GM21723 (cell line): ENCODE data around the gene GAS6.

Experiments used
- ATAC-seq: cut with Tn5 transposase; IDR thresholded peaks from one replicate; pipeline ENCODE4 v1.9.1; 2021; ENCODE audit warnings: mild to moderate bottlenecking, moderate library complexity; ENCODE audit not compliant: unreplicated experiment

GAS6 gene

DNA sequence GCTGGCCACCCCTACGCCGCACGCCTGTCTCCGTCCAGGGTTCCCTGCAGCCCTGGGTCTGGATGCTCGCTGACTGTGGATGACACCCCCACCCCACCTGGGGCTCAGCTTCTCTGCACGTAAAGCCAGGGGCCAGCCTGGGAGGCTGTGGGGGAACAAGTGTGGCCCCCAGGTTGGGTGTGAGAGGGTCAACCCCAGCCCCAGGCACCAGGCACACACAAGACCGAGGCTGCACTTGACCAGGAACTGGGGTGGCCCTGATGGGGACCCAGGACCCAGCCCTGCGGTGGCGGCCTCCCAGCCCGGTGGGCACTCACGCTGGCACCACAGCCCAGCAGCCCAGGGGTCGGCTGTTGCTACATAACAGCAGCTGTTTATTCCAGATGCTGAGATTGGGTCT lies 41.6 kb downstream of the GAS6 start:
- ATAC-seq: no peak

DNA sequence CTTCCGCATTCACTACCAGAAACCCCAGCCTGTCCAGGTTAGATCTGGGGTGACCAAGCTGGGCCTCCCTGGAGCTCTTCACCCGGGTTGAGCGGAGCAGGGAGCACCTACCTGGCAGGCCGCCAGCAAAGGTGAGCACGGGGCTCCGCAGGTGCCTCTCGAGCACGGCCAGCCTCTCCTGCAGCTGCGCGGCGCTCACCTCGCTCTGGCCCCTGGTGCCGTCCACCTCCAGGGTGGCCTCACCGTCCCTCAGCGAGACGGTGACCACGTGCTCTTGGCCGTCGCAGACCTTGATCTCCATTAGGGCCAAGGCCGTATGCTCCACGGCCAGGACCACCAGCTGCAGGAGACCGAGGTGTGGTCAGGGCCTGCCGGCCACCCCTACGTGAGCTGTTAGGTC lies 42.0 kb downstream of the GAS6 start:
- ATAC-seq: no peak

DNA sequence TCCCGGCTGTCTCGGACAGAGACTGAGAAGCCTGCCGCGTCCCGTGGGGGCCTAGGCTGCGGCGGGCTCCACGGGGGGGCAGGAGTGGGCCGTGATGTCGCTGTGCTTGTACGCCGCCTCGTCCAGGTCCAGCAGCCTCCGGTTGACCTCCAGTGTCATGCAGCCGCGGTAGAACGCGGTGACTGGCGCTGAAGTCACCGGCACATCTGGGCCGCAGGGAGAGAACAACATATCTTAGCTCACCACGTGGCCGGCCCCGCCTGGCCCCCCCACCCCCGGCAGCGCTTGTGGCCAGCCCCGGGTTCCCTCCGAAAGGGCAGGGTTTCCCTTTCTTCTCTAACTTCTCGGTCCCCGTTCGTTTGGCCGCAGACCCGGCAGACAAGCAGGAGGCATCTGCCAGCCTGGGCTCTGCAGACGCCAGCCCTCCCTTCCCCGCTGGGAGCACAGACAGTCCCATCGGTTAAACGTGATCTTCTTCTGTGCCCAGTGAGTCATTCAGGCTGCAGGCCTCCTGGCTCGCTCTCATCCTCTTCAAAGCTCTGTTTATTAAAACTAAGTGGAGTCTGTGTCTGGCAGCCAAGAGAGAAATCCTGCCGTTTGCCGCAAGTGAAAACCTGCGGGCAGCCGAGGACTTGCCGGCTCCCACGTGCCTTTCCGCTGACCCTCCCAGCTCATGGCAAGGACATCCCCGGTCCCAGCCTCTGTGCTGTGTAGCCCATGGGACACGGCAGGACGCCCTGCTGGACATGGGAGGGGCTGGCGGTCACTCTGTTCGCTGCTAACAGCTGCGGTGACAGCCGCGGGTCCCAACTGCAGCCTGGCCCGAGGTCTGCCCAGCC lies 42.8 kb downstream of the GAS6 start:
- ATAC-seq: no peak

DNA sequence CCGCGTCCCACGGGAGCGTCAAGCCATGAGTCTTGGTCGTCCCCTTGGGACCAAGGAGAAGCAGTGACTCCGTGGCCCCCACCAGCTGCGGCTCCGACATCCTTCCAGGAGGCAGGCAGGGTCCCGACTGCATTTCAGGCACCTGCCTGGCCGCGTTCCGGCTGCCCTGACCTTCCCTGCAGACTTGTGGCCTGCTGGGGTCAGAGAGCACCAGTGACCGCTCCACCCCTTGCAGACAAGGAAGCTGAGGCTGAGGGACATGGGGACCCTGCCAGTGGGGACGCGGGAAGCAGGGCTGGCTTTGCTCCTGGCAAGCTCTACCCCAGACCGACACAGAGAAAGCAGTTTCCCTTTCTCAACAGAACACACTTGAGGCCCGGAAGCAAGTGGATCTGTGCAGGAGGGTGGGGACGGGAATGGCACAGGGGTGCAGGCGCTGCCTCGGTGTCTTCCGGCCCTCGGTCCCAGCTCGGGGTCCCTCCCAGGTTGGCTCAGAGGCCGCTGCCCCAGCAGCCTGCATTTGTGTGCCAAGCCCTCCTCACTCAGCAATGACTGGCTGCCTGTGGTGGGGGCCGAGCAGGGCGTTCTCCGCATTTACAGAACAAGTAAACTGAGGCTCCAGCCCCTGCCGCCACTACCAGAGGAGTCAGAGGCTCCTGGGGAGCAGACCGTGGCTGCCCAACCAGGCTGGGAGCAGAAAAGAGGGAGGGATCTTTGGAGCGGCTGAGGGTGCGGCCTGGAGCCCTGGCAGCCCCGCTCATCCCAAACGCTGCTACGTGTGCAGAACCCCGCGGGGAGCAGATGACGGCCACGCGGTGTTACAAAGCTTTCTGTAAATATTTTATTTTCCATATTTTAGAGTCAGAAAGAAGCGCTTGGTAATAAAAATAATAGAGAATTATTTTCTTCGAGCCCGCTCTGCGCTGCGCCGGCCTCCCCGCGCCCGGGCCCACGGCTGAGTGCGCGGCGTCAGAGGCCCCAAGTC lies 43.9 kb downstream of the GAS6 start:
- ATAC-seq: no peak

DNA sequence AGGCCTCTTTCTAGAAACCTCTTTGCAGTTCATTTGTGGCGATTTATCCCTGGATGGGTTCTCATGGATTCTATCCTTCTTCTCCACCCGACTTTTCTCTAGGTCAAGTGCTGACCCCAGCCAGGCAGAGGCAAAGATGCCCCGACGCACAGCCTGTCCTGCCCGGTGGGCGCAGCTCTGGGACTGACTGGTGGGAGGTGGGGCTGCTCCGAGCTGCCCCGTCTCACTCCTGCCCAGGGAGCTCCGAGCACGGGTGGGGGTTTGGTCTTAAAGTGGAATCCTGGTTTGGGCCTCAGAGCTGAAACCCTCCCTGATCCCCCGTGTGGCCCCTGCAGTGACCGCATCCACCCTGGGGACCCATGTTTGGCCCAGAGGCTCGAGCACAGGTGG lies 44.5 kb downstream of the GAS6 start:
- no peak for ATAC-seq

DNA sequence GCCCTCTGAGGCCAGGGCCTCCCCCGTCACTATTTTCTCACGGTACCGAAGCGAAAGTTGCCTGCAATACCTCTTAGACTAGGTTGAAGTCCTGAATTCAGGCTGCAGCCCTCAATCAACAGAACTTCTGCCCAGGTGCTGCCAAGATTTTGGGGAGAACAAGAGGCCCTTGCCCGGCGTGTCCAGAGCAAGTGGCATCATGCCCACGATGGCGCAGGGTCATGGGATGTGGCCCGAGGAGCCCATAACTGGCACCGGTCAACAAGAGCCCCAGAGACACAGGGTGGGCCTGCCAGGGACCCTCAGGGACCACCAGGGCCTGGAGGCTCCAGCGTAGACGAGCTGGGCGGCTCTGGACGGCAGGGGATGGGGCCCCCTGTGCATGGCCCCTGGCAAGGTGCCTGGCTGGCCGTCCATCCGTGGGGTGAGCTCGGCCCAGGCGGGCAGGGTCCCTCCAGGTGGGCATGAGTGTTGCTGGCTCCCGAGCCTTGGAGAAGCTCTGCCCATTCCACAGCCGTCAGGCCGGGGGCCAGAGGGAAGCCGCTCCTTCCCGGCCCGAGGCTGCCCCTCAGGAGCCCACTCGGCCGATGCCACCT lies 45.1 kb downstream of the GAS6 start:
- ATAC-seq: no peak

DNA sequence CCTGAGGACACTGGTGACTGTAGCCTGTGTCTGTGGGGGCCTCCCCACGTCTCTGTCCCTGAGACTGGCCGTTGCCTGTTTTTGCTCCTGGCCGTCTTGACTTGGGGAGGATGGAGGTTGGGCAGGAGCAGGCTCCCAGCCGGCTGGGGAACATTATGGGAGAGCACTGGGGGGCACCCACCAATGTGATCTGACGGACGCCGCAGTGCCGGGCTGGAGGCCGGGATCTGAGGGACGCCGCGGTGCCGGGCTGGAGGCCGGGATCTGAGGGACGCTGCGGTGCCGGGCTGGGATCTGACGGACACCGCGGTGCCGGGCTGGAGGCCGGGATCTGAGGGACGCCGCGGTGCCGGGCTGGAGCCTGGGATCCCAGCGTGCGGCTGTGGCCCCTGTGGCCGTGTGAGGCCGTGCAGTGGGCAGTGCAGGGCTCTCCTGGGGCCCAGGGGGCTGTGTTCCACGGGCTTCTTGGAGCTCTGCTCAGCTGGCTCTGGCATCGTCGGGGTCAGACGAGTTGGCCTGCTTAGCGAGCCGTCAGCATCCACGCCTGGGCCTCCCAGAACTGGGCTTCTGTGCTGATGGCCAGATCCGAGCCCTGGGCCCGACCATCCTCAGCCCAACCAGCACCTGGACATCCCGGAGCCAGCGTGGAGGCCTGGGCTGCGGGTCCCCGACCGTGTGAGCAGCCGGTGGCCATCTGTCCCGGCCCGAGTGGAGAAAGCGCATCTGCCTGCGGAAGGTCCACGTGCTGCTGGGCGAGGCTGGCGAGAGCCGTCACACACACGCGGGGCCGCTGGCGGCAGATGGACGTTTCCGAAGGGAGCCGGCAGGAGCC lies 45.8 kb downstream of the GAS6 start:
- ATAC-seq: no peak

DNA sequence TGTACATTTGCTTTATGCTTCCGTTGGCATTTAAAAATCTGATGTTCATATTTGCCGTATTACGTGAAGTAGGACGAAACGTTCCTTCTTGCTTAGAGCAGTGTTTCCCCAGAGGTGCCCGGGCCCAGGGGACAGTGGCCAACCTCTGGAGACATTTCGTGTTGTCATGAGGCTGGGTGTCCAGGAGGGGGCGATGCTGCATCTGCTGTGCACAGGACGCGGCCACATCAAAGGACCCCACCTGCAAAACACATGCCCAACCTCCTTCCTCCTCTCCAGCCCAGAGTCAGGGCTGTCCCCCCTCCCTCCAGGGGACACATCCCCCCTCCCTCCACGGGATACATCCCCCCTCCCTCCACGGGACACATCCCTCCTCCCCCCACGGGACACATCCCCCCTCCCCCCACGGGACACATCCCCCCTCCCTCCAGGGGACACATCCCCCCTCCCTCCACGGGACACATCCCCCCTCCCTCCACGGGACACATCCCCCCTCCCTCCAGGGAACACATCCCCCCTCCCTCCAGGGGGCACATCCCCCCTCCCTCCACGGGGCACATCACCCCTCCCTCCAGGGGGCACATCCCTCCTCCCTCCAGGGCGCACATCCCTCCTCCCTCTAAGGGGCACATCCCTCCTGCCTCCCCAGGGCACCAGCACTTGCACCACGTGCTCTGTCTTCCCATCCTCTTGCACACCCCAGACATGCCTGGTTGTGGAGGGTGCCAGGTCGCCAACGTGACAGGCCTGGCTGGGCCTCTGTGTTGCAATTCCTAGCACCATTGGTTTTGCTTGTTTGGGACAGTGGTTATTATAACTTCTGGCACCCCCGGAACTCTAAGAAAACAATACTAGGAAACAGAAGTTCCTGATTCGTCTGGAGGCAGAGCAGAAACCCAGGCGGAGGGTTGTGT lies 46.7 kb downstream of the GAS6 start:
- ATAC-seq: no peak

DNA sequence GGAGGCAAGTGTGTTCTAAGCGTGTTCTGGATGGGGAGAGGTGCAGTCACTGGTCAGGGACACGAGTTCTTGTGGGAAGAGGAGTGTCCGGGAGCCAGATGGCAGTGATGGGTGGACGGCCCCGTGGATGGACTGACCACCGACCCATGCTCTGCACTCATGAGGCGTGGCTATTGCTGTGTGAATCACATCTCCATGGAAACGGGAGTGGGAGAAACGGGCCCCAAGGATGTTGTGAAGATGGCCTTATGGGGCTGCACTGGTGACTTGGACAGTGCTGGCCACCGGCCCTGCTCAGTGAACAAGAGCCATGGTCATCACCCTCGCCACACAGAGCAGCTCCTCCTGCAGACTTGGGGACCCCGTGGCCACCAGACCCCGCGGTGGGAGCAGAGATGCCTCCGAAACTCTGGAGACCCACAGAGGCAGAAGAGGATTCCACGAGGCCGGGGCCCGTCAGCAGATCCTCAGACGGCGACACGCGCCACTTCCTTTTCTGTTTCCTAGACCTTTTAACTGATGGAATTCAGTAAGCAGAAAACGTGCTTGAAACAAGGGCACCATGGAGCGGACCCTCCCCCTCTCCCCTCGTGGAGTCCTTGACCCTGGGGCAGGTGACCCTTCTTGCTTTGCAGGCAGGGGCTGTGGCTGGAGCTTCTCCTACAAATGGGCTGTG lies 47.5 kb downstream of the GAS6 start:
- no peak for ATAC-seq

DNA sequence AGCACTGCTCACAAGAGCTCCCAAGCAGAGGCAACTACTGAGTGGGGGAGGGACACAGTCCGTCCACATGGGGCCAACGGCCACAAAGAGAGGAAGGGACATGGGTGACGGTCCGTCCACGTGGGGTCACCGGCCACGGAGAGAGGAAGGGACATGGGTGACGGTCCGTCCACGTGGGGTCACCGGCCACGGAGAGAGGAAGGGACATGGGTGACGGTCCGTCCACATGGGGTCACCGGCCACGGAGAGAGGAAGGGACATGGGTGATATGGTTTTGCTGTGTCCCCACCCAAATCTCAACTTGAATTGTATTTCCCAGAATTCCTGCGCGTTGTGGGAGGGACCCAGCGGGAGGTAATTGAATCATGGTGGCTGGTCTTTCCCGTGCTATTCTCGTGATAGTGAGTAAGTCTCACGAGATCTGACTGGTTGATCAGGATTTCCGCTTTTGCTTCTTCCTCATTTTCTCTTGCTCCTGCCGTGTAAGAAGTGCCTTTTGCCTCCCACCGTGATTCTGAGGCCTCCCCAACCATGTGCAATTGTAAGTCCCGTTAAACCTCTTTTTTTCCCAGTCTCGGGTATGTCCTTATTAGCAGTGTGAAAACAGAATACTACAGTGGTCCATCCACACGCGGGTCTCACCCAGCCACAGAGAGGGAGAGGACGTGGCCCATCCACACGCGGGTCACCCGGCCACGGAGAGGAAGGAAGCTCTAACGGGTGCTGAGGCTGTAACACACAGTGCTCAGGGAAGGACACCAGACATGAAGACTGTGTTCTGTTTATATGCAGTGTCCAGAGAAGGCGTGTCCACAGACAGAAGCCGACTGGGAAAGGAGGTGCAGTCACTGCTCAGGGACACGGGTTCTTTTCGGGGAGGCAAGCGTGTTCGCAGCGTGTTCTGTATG lies 48.5 kb downstream of the GAS6 start:
- ATAC-seq: no peak

DNA sequence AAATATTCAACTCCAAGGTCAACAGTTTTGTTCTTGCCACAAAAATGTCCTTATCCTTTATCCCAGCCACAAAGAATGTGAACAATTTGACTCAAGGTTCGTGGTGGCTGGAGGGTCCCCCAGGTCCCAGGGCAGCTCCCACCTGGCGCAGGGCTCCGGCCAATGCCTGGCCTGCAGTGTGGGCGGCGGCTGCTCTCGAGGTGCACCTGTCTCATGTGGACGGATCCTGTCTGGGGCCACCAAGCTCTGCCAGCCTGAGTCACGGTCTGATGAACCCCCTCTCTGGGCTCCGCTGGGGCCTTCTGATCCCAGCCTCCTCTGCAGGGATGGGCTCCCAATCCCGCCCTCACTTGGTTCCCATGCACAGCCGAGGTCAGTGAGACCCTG lies 49.4 kb downstream of the GAS6 start:
- no peak for ATAC-seq

DNA sequence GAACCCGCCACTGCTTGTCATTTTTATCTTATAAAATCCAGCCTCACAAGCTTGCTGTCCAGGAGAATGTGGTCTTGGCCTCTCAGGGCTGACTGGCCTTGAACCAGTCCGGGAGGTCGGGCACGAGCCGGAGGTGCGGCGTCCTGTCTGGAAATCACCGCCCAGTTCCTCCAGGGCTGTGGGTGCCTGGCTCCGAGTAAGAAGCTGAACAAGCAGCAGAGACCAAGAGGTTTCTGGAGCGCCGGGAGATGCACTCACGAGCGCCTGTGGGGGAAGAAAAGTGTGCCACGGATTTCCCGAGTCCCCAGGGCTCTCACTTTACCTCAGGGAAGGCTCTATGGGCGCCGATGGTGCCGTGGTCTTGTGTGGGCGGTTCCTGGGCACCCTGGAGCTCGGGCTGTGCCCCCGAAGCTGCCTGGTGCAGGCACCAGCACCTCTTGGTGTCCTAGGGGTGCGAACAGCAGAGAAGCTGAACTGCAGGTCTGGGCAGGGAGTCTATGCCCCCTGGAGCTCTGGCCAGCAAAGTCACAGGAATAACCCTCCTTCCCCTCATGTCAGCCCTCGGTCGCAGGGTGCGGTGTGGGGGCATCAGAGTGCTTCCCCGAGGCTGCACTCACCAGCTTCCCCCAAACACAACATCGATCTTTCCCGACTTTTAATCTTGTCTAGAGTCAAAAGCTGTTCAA lies 50.0 kb downstream of the GAS6 start:
- ATAC-seq: no peak

DNA sequence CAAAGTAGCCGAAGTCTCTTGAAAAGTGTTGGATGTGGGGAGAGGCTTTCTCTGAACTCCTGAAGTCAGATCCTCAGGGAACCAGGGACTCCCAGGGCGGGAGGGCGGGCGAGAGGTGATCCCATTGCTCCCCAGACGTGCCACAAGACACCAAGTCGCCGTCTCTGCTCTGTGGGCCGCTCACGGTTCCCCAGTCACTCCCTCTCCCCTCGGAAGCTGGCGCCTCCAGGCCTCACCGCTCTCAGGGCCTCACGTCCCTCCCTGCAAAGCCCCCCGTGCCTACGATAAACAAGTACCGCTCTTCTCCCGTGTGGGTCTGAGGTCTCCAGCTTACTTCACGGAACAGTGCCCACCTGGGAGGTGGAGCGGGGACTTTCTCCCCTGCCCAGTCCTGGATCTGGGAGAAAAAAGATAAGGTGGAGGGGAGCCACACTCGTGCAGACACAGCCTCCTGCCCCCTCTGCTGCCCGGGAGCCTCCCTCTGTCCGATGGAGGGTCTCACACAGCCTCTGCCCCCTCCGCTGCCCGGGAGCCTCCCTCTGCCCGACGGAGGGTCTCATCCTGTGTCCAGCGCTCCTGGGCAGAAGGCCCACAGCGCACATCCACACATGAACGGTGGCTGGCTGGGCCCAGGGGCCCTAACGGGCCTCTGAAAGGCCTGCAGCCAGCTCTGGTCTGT lies 50.7 kb downstream of the GAS6 start:
- no peak for ATAC-seq

DNA sequence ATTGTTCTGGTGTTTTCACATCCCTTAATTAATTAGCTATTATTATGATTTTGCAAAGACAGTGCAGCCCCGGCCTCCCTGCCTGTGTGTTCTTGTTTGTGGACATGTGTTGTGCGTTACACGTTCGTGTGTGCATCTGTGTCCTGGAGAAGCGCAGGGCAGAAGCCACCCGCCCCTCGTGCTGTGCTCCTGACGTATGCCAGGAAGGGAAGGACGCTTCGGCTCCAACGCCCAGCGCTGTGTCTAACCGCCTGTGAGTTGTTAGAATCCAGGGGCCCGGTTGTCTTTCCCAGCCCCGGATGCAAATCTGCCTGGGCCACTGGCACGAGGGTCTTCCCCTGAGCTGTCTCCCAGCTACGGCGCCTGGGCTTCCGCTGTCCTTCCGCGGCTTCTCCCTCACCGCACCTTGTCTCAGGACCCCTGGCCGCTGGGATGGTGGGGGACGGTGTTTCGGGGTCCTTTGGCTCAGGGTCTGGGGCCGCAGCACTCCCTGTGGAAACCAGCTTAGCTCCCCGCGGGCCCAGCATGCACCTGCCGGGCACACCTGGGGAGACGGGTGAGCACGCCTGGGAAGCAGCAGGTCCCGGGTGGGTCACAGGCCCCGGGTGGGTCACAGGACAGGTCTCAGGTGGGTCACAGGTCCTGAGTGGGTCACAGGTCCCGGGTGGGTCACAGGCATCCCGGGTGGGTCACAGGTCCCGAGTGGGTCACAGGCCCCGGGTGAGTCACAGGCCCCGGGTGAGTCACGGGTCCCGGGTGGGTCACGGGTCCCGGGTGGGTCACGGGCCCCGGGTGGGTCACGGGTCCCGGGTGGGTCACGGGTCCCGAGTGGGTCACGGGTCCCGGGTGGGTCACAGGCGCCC lies 51.5 kb downstream of the GAS6 start:
- ATAC-seq: no peak

DNA sequence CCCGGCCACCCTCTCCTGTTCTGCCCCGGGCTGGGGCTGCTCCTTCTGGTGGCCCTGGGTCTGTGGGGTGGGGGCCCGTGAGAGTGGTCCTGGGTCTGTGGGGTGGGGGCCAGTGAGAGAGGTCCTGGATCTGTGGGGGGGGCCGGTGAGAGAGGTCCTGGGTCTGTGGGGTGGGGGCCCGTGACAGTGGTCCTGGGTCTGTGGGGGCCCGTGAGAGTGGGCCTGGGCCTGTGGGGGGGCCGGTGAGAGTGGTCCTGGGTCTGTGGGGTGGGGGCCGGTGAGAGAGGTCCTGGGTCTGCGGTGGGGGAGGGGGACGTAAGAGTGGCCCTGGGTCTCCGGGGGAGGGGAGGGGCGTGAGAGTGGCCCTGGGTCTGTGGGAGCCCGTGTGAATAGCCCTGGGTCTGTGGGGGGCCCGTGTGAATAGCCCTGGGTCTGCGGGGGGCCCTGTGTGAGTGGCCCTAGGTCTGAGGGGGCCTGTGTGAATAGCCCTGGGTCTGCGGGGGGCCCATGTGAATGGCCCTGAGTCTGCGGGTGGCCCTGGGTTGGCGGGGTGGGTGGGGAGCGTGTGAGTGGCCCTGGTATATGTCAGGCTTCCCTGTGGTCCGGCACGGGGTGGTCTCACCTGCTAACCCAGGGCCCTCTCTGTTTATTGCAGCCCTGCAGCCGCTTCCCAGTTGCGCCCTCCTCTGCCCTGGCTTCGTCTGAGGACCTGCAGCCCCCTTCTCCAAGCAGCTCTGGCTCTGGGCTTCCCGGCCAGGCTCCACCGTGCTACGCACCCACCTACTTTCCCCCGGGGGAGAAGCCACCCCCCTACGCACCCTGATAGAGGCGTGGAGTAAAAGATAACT lies 52.6 kb downstream of the GAS6 start:
- ATAC-seq: no peak
